GM12892 (cell line): ENCODE results near the gene CNDP2.

Experiments
- DNase-seq: peaks from one replicate; pipeline ENCODE4 v3.0.0; 2011; ENCODE audit not compliant: insufficient read length
- FAIRE-seq: peaks from 2 replicates; lab custom pipeline; 2011; peaks lifted over from hg19 to GRCh38; lab: Jason Lieb, UNC
- POLR2A ChIP-seq: IDR thresholded peaks from 2 replicates; pipeline ENCODE4 v1.6.1; 2011; ENCODE audit warnings: low read depth, low read length, control low read depth
- POLR2AphosphoS5 ChIP-seq: IDR thresholded peaks from 2 replicates; pipeline ENCODE4 v1.6.1; 2011; ENCODE audit warnings: low read depth, low read length, control low read depth
- TAF1 ChIP-seq: IDR thresholded peaks from 2 replicates; pipeline ENCODE4 v1.6.1; 2011; ENCODE audit warnings: low read depth, mild to moderate bottlenecking, control low read depth, low read length, borderline replicate concordance

The CNDP2 gene

GRCh38 chr18:74569401-74569800 is 73.2 kb downstream of the CNDP2 start:
- FAIRE-seq: no peak

GRCh38 chr18:74570266-74570665 is 74.1 kb downstream of the CNDP2 start:
- FAIRE-seq (no peak), DNase-seq (no peak)
- TF ChIP-seq TAF1 (no peak), POLR2AphosphoS5 (no peak), POLR2A (no peak)

More at GRCh38 chr18:74569401-74569800, 73.2 kb downstream of the CNDP2 start:
- TF ChIP-seq TAF1 (no peak), POLR2AphosphoS5 (no peak), POLR2A (no peak)
- no peak for DNase-seq

GRCh38 chr18:74571895-74572680 is 75.9 kb downstream of the CNDP2 start:
- DNase-seq: no peak
- FAIRE-seq: no peak
- TF ChIP-seq POLR2A (no peak), TAF1 (no peak), POLR2AphosphoS5 (no peak)

DNA sequence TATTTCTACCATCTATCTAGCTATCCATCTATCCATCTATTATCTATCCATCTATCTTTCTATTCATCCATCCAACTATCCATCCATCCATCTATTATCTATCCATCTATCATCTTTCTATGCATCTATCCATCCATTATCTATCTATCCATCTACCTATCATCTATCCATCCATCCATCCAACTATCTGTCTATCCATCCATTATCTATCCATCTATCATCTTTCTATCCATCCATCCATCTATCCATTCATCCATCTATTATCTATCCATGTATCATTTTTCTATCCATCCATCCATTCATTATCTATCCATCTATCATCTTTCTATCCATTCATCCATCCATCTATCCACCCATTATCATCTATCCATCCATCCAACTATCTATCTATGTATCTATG is 76.9 kb downstream of the CNDP2 start:
- TF ChIP-seq TAF1 (no peak), POLR2A (no peak), POLR2AphosphoS5 (no peak)
- DNase-seq (no peak), FAIRE-seq (no peak)
